ENCODE results near the gene PCDHGA10. TPM values are rescaled to one million over a fixed set of nuclear protein-coding genes. Genes with fewer than 3 reads are reported as not detected.

PCDHGA10 gene
- total and polyA plus RNA-seq, 2 of the 8 experiments (the other 6 are each of a cell fraction or from before 2014, with no cell fraction given): 2.2 to 6.4 TPM

GRCh38 chr5:141439411-141440141, 26.8 kb downstream of the PCDHGA10 start:
- no peak overlapping the region for H2AK5ac ChIP-seq (ENCODE audit: low read depth, low read length)
- no peak overlapping the region for H2AFZ ChIP-seq (ENCODE audit: low read length)
- no peak overlapping the region for H2BK120ac ChIP-seq (replicated peaks; ENCODE audit: low read depth, low read length)
- H2BK15ac ChIP-seq (ENCODE audit: low read length): no peak overlapping the region
- POLR2A ChIA-PET (ENCODE audit: partially characterized antibody): interaction anchor here (0.9 to 1.0 kb wide), 2 partner anchors 70 to 195 kb away, joined by 3 to 6 read pairs; partner anchors contain the start of gene PCDHB15
- H3K4ac ChIP-seq (replicated peaks; ENCODE audit: insufficient read length, low read depth, low read length): no peak overlapping the region
- H3K36me3 ChIP-seq (ENCODE audit: control insufficient read depth in 2 of 4, insufficient read depth in 4 of 4, low read length in 3 of 4): no peaks in the 10 kb centered on the region
- H3K18ac ChIP-seq (ENCODE audit: extremely low read depth, low read length): no peak overlapping the region
- no peak overlapping the region for H3K4me2 ChIP-seq (ENCODE audit: insufficient read depth in 1 of 2, low read depth in 2 of 2, low read length in 2 of 2)
- H2BK5ac ChIP-seq (ENCODE audit: low read depth, low read length): no peak overlapping the region
- no peak overlapping the region for H2BK12ac ChIP-seq (ENCODE audit: low read depth, low read length)
- no peak overlapping the region for H3K56ac ChIP-seq (replicated peaks; ENCODE audit: insufficient read length, low read depth, low read length)
- no peak overlapping the region for H4K8ac ChIP-seq (ENCODE audit: extremely low read depth, insufficient read depth, low read length)
- no peak for TF ChIP-seq EGR1 (IDR thresholded peaks at IDR 0.05; ENCODE audit: borderline replicate concordance, low read depth, low read length)
- peak in 1 of 2 experiments; percentile 33; a peak in 2 of 4 replicates for TF ChIP-seq RAD21 (IDR thresholded peaks at IDR 0.05 in 1 of 2, conservative IDR thresholded peaks at IDR 0.05 in 1 of 2; ENCODE audit: low read depth in 2 of 2, low read length in 2 of 2)
- H3K23me2 ChIP-seq (ENCODE audit: low read depth, low read length): no peaks in the 10 kb centered on the region
- peaks cover 2 to 6% of the 10 kb centered on the region in 2 experiments; a peak in 1 of 4 replicates for H3K9me3 ChIP-seq (ENCODE audit: insufficient read depth in 2 of 2, low read depth in 1 of 2, low read length in 1 of 2)
- no peak overlapping the region for H3K4me3 ChIP-seq (ENCODE audit: extremely low read depth in 1 of 4, insufficient read depth in 2 of 4, low read depth in 3 of 4, low read length in 4 of 4)
- no peak overlapping the region for H3K14ac ChIP-seq (ENCODE audit: insufficient read length)
- no peak overlapping the region for H4K91ac ChIP-seq (replicated peaks; ENCODE audit: insufficient read length, low read length)
- H3K27ac ChIP-seq (ENCODE audit: low read depth, low read length): no peak overlapping the region
- H4K20me1 ChIP-seq (replicated peaks in 1 of 2; ENCODE audit: control insufficient read depth in 1 of 2, insufficient read depth in 2 of 2, low read length in 2 of 2): peaks cover 0 to 2% of the 10 kb centered on the region in 2 experiments
- no peak overlapping the region for H3K9ac ChIP-seq (replicated peaks in 1 of 4; ENCODE audit: extremely low read depth in 1 of 4, low read depth in 3 of 4, low read length in 3 of 4)
- no peaks in the 10 kb centered on the region for H3K4me1 ChIP-seq (replicated peaks in 1 of 4; ENCODE audit: control insufficient read depth in 3 of 4, insufficient read depth in 4 of 4, low read length in 3 of 4)
- H3K27me3 ChIP-seq (replicated peaks in 1 of 4; ENCODE audit: control insufficient read depth in 3 of 4, extremely low read depth in 1 of 4, insufficient read depth in 3 of 4, low read length in 3 of 4): no peaks in the 10 kb centered on the region
- H4K5ac ChIP-seq (ENCODE audit: insufficient read length, low read depth, low read length): no peak overlapping the region
- CTCF ChIA-PET (ENCODE audit: partially characterized antibody): interaction anchor here (0.6 to 4.9 kb wide), 27 partner anchors 9 to 226 kb away, joined by 3 to 22 read pairs (median 4); partner anchors contain the start of genes PCDHB13, PCDHGA10, PCDHGA11 and PCDHGA12
- H3K23ac ChIP-seq (ENCODE audit: insufficient read length): no peak overlapping the region
- 81% methylated on average over 10 of the region's 10 CpGs; no CpG with 5 or more reads in 1 of the 2 experiments for WGBS, 2 experiments (ENCODE audit: extremely low coverage in 1 of 2, insufficient coverage in 1 of 2, insufficient read length in 1 of 2, insufficient replicate concordance in 2 of 2, low coverage in 1 of 2, low lambda C conversion rate in 2 of 2, missing lambda C conversion rate in 1 of 2)
- no peak overlapping the region for H2BK20ac ChIP-seq (ENCODE audit: low read length)
- FAIRE-seq (no peak), DNase-seq (ENCODE audit: low read depth in 1 of 2, low spot score in 2 of 2) (no peak)
- H3K79me1 ChIP-seq (ENCODE audit: low read depth, low read length): no peaks in the 10 kb centered on the region
- H3K79me2 ChIP-seq (ENCODE audit: control insufficient read depth in 1 of 2, insufficient read depth in 2 of 2, low read length in 2 of 2): no peaks in the 10 kb centered on the region
